K562 (cell line): Measurements from ENCODE around the gene COL15A1. TPM values are rescaled to one million over a fixed set of nuclear protein-coding genes. Genes with fewer than 3 reads are reported as not detected.
A peak's percentile ranks its signal among the peaks of the same experiment; 100 is the strongest.

Experiments used
- CCAR2 ChIP-seq: fragments of 200-400 bp; formaldehyde crosslinking; IDR thresholded peaks from 2 replicates; pipeline ENCODE4 v1.6.1; 2017; ENCODE audit warnings: mild to moderate bottlenecking, low read depth, low read length
- EP300 ChIP-seq: IDR thresholded peaks from 2 replicates; pipeline ENCODE4 v1.6.1; 2012; ENCODE audit warnings: low read length, improper control_type of control experiment
- GATA2 ChIP-seq: sonication (generic); formaldehyde crosslinking; IDR thresholded peaks from 2 replicates; pipeline ENCODE4 v1.4.0; 2020; ENCODE audit warnings: mild to moderate bottlenecking, missing genetic modification reagents
- GATAD2A ChIP-seq: fragments of 450-650 bp; IDR thresholded peaks from 2 replicates; pipeline ENCODE4 v1.6.1; 2017
- HEY1 ChIP-seq: fragments of 250-450 bp; sonication (Bioruptor Pico); IDR thresholded peaks from 2 replicates; pipeline ENCODE4 v1.5.0; 2020; ENCODE audit warnings: mild to moderate bottlenecking, moderate library complexity, borderline replicate concordance
- L3MBTL2 ChIP-seq: fragments of 450-650 bp; IDR thresholded peaks from 2 replicates; pipeline ENCODE4 v1.6.1; 2016; ENCODE audit warnings: mild to moderate bottlenecking, moderate library complexity
- NFXL1 ChIP-seq: fragments of 450-650 bp; formaldehyde crosslinking; IDR thresholded peaks from 2 replicates; pipeline ENCODE4 v1.4.0; 2021; ENCODE audit warnings: mild to moderate bottlenecking
- PURB ChIP-seq: sonication (generic); formaldehyde crosslinking; IDR thresholded peaks from 2 replicates; pipeline ENCODE4 v1.9.0; 2021; ENCODE audit warnings: low read depth, mild to moderate bottlenecking, missing genetic modification reagents
- RFX7 ChIP-seq: fragments of 250-450 bp; sonication (Bioruptor Pico); IDR thresholded peaks from 2 replicates; pipeline ENCODE4 v1.5.1; 2021; ENCODE audit warnings: mild to moderate bottlenecking
- SMARCA4 ChIP-seq: fragments of 450-650 bp; IDR thresholded peaks from 2 replicates; pipeline ENCODE4 v1.6.1; 2016
- SMC3 ChIP-seq: conservative IDR thresholded peaks from 2 replicates; pipeline ENCODE4 v1.6.1; 2011; ENCODE audit warnings: low read depth, low read length, improper control_type of control experiment; ENCODE audit not compliant: insufficient read depth
- SOX6 ChIP-seq: fragments of 450-650 bp; IDR thresholded peaks from 2 replicates; pipeline ENCODE4 v1.6.1; 2014; ENCODE audit warnings: mild to moderate bottlenecking
- SRSF7 ChIP-seq: fragments of 200-400 bp; formaldehyde crosslinking; optimal IDR thresholded peaks from 2 replicates; pipeline ENCODE3; 2017; ENCODE audit warnings: mild to moderate bottlenecking, low read depth, low read length
- STAT5A ChIP-seq: IDR thresholded peaks from 2 replicates; pipeline ENCODE4 v1.6.1; 2012; ENCODE audit warnings: low read length, inconsistent platforms, borderline replicate concordance
- TCFL5 ChIP-seq: fragments of 250-450 bp; sonication (Bioruptor Pico); conservative IDR thresholded peaks from 2 replicates; pipeline ENCODE4 v1.6.1; 2021; ENCODE audit warnings: mild to moderate bottlenecking, moderate library complexity, matching md5 sums
- TEAD2 ChIP-seq: fragments of 450-650 bp; IDR thresholded peaks from 2 replicates; pipeline ENCODE4 v1.6.1; 2016; ENCODE audit warnings: missing genetic modification characterization, control low read depth, missing compliant biosample characterization
- TEAD4 ChIP-seq, 2 experiments: sonication (generic) in 1 of 2; formaldehyde crosslinking in 1 of 2; IDR thresholded peaks; 2 replicates each; pipeline versions ENCODE4 v1.6.1 to v1.8.0; 2012 to 2022; ENCODE audit warnings: borderline replicate concordance in 1 of 2, inconsistent platforms in 1 of 2, low read length in 1 of 2, mild to moderate bottlenecking in 1 of 2, missing genetic modification reagents in 1 of 2
- ZSCAN29 ChIP-seq: fragments of 450-650 bp; IDR thresholded peaks from 2 replicates; pipeline ENCODE4 v1.6.1; 2017
- polyA plus RNA-seq, 8 experiments: library from polyadenylated mRNA; depleted of rRNA in 4 of 8; stranded (reverse) in 5 of 8; unstranded in 3 of 8; fragments of >200 nt; fragmentation: Nextera tagmentation in 2 of 8; fragmentation: Illumina TruSeq in 1 of 8; extraction: Ambion mirVana in 2 of 8; extraction: Trizol in 1 of 8; gene quantifications; 2 replicates each; pipeline versions ENCODE4 v1.2.1 to v1.2.3, GENCODE V29; 2011 to 2014; ENCODE audit warnings: inconsistent platforms in 1 of 8, missing spikeins in 1 of 8
- total RNA-seq, 7 experiments: library from RNA; depleted of rRNA in 6 of 7; stranded (reverse); fragments of >200 nt in 6 of 7; fragmentation: Illumina TruSeq in 2 of 7; extraction: Trizol in 2 of 7; gene quantifications; 2 replicates each; pipeline versions ENCODE4 v1.2.1 to v1.2.3, GENCODE V29; 2011 to 2021; ENCODE audit warnings: low replicate concordance in 1 of 7
- TF ChIP-seq, protein P1 (sequence below): sonication (generic); formaldehyde crosslinking; IDR thresholded peaks from 2 replicates; pipeline ENCODE4 v1.8.0; 2022; ENCODE audit warnings: mild to moderate bottlenecking, missing genetic modification reagents
- TF ChIP-seq, protein P2 (sequence below), 2 experiments: fragments of 450-650 bp in 1 of 2; sonication (generic) in 1 of 2; formaldehyde crosslinking; conservative IDR thresholded peaks; 2 replicates each; pipeline versions ENCODE4 v1.4.0 to v1.8.1; 2020 to 2022; ENCODE audit warnings: mild to moderate bottlenecking in 1 of 2, missing genetic modification reagents in 1 of 2
- TF ChIP-seq, protein P3 (sequence below): sonication (generic); IDR thresholded peaks from 2 replicates; pipeline ENCODE4 v1.6.1; 2016
- TF ChIP-seq, protein P4 (sequence below), 2 experiments: fragments of 250-450 bp in 1 of 2; fragments of 450-650 bp in 1 of 2; sonication (Bioruptor Pico) in 1 of 2; IDR thresholded peaks; 2 replicates each; pipeline versions ENCODE4 v1.6.1 to v1.8.0; 2016 to 2021; ENCODE audit warnings: mild to moderate bottlenecking in 2 of 2, moderate library complexity in 2 of 2, missing compliant biosample characterization in 1 of 2, missing genetic modification characterization in 1 of 2
- TF ChIP-seq, protein P5 (sequence below): fragments of 250-450 bp; sonication (Bioruptor Pico); IDR thresholded peaks from 2 replicates; pipeline ENCODE4 v1.4.0; 2020; ENCODE audit warnings: mild to moderate bottlenecking, moderate library complexity

Gene COL15A1
- total and polyA plus RNA-seq, 9 of the 15 experiments (the other 6 are each of a cell fraction or from before 2014, with no cell fraction given) = 0.46 to 5.1 (median 2.6) TPM

DNA sequence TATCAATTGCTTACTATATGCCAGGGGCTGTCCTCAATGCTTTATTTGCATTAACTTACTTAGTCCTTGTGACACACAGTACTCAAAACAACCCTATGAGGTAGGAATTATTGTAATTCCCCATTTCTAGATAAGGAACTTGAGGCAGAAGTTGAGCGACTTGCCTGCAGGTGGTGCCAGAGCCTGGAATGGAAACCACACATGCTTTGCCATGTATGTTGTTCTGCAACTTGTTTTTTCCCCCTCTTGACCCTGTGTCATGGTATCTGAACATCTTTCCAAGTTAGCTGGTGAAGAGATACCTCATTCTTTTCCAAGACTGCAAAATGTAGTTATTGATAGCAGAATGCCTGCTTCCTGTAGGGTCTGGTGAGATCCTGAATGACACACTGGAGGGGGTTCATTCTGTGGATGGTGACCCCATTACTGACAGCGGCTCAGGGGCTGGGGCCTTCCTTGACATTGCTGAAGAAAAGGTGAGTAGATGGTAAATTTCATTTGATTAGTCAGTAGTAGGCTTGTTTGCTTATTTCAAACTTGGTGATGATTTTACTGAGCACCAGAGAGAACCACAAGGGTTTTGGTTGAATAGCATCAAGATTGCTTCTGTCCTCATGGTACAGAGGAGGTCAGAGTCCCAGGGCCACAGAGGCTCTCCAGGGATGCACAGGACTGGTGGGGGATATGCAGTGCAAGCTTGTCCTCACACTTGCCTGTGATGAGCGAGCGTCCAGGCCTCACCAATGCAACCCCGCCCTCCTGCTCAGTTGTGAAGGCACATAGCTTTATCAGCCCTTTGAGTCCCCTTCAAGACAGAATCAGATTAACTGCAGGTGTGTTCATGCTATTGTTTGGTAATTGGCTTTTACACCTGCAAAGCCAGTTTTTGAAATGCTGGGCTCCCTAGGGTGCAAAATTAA lies 57.0 kb downstream of the COL15A1 start (continued):
- TF ChIP-seq, protein P1, sequence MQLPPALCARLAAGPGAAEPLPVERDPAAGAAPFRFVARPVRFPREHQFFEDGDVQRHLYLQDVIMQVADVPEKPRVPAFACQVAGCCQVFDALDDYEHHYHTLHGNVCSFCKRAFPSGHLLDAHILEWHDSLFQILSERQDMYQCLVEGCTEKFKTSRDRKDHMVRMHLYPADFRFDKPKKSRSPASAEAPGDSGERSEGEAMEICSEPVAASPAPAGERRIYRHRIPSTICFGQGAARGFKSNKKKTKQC = no peak
- TF ChIP-seq GATA2 (CRISPR knock-in tag) (0 out of 2 replicates have a peak, but pooled peaks have one; percentile 25), RFX7 (CRISPR knock-in tag) (no peak), TCFL5 (CRISPR knock-in tag) (no peak), TEAD4 (IDR thresholded peaks at IDR 0.05; ENCODE audit: low read length) (peak; percentile 33; the same call in 1 of the 2 replicates), TEAD4 (CRISPR knock-in tag; IDR thresholded peaks at IDR 0.05; ENCODE audit: borderline replicate concordance) (no peak), SOX6 (no peak), SMC3 (peak; percentile 85), STAT5A (no peak), L3MBTL2 (no peak), CCAR2 (no peak), ZSCAN29 (no peak), SRSF7 (no peak), GATAD2A (no peak), PURB (CRISPR knock-in tag) (no peak), EP300 (no peak), NFXL1 (CRISPR knock-in tag) (no peak), HEY1 (no peak), SMARCA4 (no peak), TEAD2 (tag) (no peak)
- TF ChIP-seq, protein P2, sequence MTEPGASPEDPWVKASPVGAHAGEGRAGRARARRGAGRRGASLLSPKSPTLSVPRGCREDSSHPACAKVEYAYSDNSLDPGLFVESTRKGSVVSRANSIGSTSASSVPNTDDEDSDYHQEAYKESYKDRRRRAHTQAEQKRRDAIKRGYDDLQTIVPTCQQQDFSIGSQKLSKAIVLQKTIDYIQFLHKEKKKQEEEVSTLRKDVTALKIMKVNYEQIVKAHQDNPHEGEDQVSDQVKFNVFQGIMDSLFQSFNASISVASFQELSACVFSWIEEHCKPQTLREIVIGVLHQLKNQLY (CRISPR knock-in tag; conservative IDR thresholded peaks at IDR 0.05) = no peak
- TF ChIP-seq, protein P3, sequence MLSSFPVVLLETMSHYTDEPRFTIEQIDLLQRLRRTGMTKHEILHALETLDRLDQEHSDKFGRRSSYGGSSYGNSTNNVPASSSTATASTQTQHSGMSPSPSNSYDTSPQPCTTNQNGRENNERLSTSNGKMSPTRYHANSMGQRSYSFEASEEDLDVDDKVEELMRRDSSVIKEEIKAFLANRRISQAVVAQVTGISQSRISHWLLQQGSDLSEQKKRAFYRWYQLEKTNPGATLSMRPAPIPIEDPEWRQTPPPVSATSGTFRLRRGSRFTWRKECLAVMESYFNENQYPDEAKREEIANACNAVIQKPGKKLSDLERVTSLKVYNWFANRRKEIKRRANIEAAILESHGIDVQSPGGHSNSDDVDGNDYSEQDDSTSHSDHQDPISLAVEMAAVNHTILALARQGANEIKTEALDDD = no peak
- TF ChIP-seq, protein P4, sequence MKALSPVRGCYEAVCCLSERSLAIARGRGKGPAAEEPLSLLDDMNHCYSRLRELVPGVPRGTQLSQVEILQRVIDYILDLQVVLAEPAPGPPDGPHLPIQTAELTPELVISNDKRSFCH (CRISPR knock-in tag; IDR thresholded peaks at IDR 0.05) = no peak
- TF ChIP-seq, protein P4 (tag; IDR thresholded peaks at IDR 0.05) = no peak
- TF ChIP-seq, protein P5, sequence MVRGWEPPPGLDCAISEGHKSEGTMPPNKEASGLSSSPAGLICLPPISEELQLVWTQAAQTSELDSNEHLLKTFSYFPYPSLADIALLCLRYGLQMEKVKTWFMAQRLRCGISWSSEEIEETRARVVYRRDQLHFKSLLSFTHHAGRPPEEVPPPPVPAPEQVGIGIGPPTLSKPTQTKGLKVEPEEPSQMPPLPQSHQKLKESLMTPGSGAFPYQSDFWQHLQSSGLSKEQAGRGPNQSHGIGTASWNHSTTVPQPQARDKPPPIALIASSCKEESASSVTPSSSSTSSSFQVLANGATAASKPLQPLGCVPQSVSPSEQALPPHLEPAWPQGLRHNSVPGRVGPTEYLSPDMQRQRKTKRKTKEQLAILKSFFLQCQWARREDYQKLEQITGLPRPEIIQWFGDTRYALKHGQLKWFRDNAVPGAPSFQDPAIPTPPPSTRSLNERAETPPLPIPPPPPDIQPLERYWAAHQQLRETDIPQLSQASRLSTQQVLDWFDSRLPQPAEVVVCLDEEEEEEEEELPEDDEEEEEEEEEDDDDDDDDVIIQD = no peak
